ENCODE data around the gene BRAF.
"Not testable (repeated sequence)": the region's sequence is repeated elsewhere in the genome, so short reads cannot be mapped to it uniquely, and the experiment has no call there.

The BRAF gene

GRCh38 chr7:140704205-140704604 is 220.5 kb downstream of the BRAF start:
- DNase-seq: no peak

GRCh38 chr7:140702774-140703173 is 222.0 kb downstream of the BRAF start:
- no peak for DNase-seq

- DNase-seq: no peak
Observed at GRCh38 chr7:140698477-140698876, 226.3 kb downstream of the BRAF start.

GRCh38 chr7:140697447-140698143 is 227.1 kb downstream of the BRAF start:
- no peak for DNase-seq

GRCh38 chr7:140696680-140697446 is 227.9 kb downstream of the BRAF start, which contains the start of gene NDUFB2:
TSS of gene NDUFB2 (plus strand) at chr7:140696708. CDS start at chr7:140696745, 37 bp downstream.
- peak; percentile 74 to 97 (median 94) for DNase-seq

- DNase-seq: peak in 2 of 14 donors; percentile 51 to 96
Observed at GRCh38 chr7:140696024-140696679, 228.6 kb downstream of the BRAF start.

- DNase-seq: no peak
Observed at GRCh38 chr7:140695381-140695780, 229.3 kb downstream of the BRAF start.

- no peak for DNase-seq
Observed at GRCh38 chr7:140694592-140694991, 230.1 kb downstream of the BRAF start.

GRCh38 chr7:140693849-140694248 is 230.9 kb downstream of the BRAF start:
- not testable (repeated sequence) for DNase-seq

GRCh38 chr7:140691376-140692045 is 233.2 kb downstream of the BRAF start:
- DNase-seq: no peak

- DNase-seq: no peak
Observed at GRCh38 chr7:140689199-140690152, 235.3 kb downstream of the BRAF start.

- no peak for DNase-seq
Observed at GRCh38 chr7:140688341-140688740, 236.4 kb downstream of the BRAF start.

- no peak for DNase-seq
Observed at GRCh38 chr7:140686921-140687320, 237.8 kb downstream of the BRAF start.

GRCh38 chr7:140685407-140686087 is 239.2 kb downstream of the BRAF start:
- no peak for DNase-seq

GRCh38 chr7:140684066-140684950 is 240.4 kb downstream of the BRAF start:
- DNase-seq: no peak

- DNase-seq: peak in 6 of 14 donors; percentile 19 to 59 (median 30)
Observed at GRCh38 chr7:140683657-140684056, 241.1 kb downstream of the BRAF start.

- DNase-seq: no peak
Observed at GRCh38 chr7:140681766-140682165, 243.0 kb downstream of the BRAF start.

GRCh38 chr7:140680886-140681285 is 243.8 kb downstream of the BRAF start:
- DNase-seq: no peak

GRCh38 chr7:140679186-140679585 is 245.5 kb downstream of the BRAF start:
- no peak for DNase-seq

- DNase-seq: no peak
Observed at GRCh38 chr7:140678816-140679130, 246.0 kb downstream of the BRAF start.
